Stomach (tissue), 9 donors: ENCODE results near the gene PARK7. TPM values are rescaled to one million over a fixed set of nuclear protein-coding genes. Genes with fewer than 3 reads are reported as not detected.

Experiments
- DNase-seq, 2 donors: peaks; one replicate each; pipeline versions ENCODE4 v3.0.0 to v3.0.0-alpha.2; 2013 to 2019
- H3K27ac ChIP-seq, 5 donors: fragments of 200-600 bp in 4 of 5; sonication (generic) in 4 of 5; one replicate each; pipeline ENCODE4 v1.5.1; 2013 to 2019; ENCODE audit warnings: mild to moderate bottlenecking in 1 of 5, moderate library complexity in 1 of 5
- H3K27me3 ChIP-seq, 3 donors: fragments of 200-600 bp; sonication (generic); one replicate each; pipeline ENCODE4 v1.5.1; 2017 to 2019; ENCODE audit warnings: mixed run types in 1 of 3
- H3K36me3 ChIP-seq, 4 donors: fragments of 200-600 bp; sonication (generic); 1 replicate in 3 of 4; 2 replicates in 1 of 4; pipeline ENCODE4 v1.5.1; 2016 to 2019
- H3K4me1 ChIP-seq, 4 donors: fragments of 200-600 bp; sonication (generic); one replicate each; pipeline ENCODE4 v1.5.1; 2016 to 2019
- H3K4me3 ChIP-seq, 4 donors: fragments of 200-600 bp; sonication (generic) in 3 of 4; one replicate each; pipeline ENCODE4 v1.5.1; 2016 to 2019; ENCODE audit warnings: mild to moderate bottlenecking in 1 of 4
- H3K9me3 ChIP-seq, 4 donors: fragments of 200-600 bp; sonication (generic); one replicate each; pipeline ENCODE4 v1.5.1; 2016 to 2019
- EP300 ChIP-seq: sonication (generic); formaldehyde crosslinking; IDR thresholded peaks from one replicate; pipeline ENCODE4 v1.6.1; 2017; ENCODE audit warnings: antibody characterized with exemption
- POLR2A ChIP-seq, 4 donors: fragments of 450-650 bp; IDR thresholded peaks; one replicate each; pipeline ENCODE4 v1.6.1; 2016; ENCODE audit warnings: antibody characterized with exemption in 4 of 4, control low read depth in 2 of 4, mild to moderate bottlenecking in 1 of 4, moderate library complexity in 1 of 4
- POLR2AphosphoS5 ChIP-seq, 3 donors: sonication (generic); formaldehyde crosslinking; IDR thresholded peaks; one replicate each; pipeline ENCODE4 v1.6.1; 2016; ENCODE audit warnings: antibody characterized with exemption in 3 of 3
- WGBS, 5 donors: extraction: QIAGEN DNeasy Blood & Tissue Kit in 3 of 5; methylation state at CpG; one replicate each; pipeline versions ENCODE4 v1.1.5 to v1.1.7; 2013 to 2018; 5-methylcytosine and 5-hydroxymethylcytosine counted together
- intact Hi-C: fragments of 100-400 bp; cut with DNase I; formaldehyde crosslinking; loops from one replicate; pipeline ENCODE4 v1.15.1; 2023; ENCODE audit warnings: low total_unique reads
- polyA plus RNA-seq, 3 donors: library from polyadenylated mRNA; stranded (reverse); fragments of 200-250 nt; gene quantifications; one replicate each; pipeline ENCODE4 v1.2.3, GENCODE V29; 2013
- total RNA-seq, 5 donors: library from RNA; depleted of rRNA; stranded (reverse); fragments of >200 nt; gene quantifications; one replicate each; pipeline versions ENCODE4 v1.1.0 to v1.2.3, GENCODE V29; 2014 to 2016
- TF ChIP-seq, protein P1 (sequence below), 7 experiments: fragments of 450-650 bp in 4 of 7; fragments of 200-600 bp in 3 of 7; sonication (generic) in 3 of 7; IDR thresholded peaks; one replicate each; pipeline ENCODE4 v1.5.1; 2016 to 2019; ENCODE audit warnings: antibody characterized with exemption in 7 of 7, control low read depth in 2 of 7, mild to moderate bottlenecking in 1 of 7
- donor health status: healthy with polysubstance abuse.
- donor health status: Bipolar disorder and iron deficiency.
- donor health status: healthy.

The PARK7 gene
- total and polyA plus RNA-seq, 8 donors, result 41.4 to 350 (median 142) TPM

DNA sequence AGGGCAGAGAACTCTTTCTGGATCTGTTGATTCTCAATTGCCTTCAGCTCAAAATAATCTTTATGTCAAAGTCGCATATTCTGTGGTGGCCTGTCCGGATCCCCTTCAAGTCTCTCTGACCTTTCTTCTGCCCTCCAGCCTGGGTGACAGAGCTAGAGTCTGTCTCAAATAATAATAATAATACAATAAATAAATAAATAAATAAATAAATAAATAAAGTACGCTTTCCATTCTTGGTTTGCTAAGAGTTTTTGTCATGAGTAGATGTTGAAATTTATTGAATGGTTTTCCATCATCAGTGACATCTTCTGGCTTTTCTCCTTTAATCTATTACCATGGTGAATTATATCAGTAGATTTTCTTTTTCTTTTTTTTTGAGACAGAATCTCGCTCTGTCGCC is 33.9 kb downstream of the PARK7 start:
- Histone ChIP-seq H3K4me3 (no peak overlapping the region), H3K4me1 (no peaks in the 10 kb centered on the region), H3K9me3 (no peaks in the 10 kb centered on the region), H3K27me3 (no peaks in the 10 kb centered on the region), H3K27ac (no peak overlapping the region), H3K36me3 (peaks cover 0 to 4% (median 0%) of the 10 kb centered on the region in 4 donors)
- TF ChIP-seq POLR2AphosphoS5 (IDR thresholded peaks at IDR 0.05) (no peak), POLR2A (IDR thresholded peaks at IDR 0.05) (no peak), EP300 (no peak)
- TF ChIP-seq, protein P1, sequence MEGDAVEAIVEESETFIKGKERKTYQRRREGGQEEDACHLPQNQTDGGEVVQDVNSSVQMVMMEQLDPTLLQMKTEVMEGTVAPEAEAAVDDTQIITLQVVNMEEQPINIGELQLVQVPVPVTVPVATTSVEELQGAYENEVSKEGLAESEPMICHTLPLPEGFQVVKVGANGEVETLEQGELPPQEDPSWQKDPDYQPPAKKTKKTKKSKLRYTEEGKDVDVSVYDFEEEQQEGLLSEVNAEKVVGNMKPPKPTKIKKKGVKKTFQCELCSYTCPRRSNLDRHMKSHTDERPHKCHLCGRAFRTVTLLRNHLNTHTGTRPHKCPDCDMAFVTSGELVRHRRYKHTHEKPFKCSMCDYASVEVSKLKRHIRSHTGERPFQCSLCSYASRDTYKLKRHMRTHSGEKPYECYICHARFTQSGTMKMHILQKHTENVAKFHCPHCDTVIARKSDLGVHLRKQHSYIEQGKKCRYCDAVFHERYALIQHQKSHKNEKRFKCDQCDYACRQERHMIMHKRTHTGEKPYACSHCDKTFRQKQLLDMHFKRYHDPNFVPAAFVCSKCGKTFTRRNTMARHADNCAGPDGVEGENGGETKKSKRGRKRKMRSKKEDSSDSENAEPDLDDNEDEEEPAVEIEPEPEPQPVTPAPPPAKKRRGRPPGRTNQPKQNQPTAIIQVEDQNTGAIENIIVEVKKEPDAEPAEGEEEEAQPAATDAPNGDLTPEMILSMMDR (IDR thresholded peaks at IDR 0.05), result no peak
- intact Hi-C loops, result no loop called here
- DNase-seq, result no peak
- 92 to 98% (median 97%) methylated on average over 5 of the region's 5 CpGs for WGBS, 5 donors

DNA sequence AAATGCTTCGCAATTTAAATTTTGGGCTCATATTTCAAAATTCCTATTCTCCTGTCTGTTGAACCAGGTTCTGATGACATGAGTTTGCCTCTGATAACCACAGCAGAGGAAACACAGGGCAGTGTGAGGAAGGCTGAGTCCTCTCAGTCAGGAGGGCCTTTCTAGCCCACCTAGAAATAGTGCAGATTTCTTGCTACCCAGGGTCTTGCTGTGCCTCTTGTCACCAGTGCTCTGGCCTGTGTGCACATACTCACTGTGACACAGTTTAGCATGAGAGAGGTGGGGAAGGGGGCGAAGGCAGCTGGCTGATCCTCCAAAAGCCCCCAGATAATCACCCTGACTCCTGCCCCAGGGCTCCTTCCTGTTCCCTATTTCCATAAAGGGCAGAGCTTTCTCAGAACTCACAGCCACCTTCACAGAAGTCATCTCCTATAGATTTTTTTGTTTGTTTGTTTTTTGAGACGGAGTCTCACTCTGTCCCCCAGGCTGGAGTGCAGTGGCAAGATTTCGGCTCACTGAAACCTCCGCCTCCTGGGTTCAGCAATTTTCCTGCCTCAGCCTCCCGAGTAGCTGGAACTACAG is 40.9 kb downstream of the PARK7 start:
- WGBS, 5 donors, result 85 to 94% (median 92%) methylated on average over 6 of the region's 6 CpGs
- Histone ChIP-seq H3K27me3 (no peaks in the 10 kb centered on the region), H3K36me3 (no peaks in the 10 kb centered on the region), H3K9me3 (no peaks in the 10 kb centered on the region), H3K4me3 (no peak overlapping the region), H3K27ac (peak overlapping the region in 2 of 5 donors; percentile 81 to 84), H3K4me1 (peaks cover 20 to 39% (median 32%) of the 10 kb centered on the region in 4 donors)
- DNase-seq, result no peak
- TF ChIP-seq EP300 (no peak), POLR2A (IDR thresholded peaks at IDR 0.05) (no peak), POLR2AphosphoS5 (IDR thresholded peaks at IDR 0.05) (no peak)
- TF ChIP-seq, protein P1 (IDR thresholded peaks at IDR 0.05), result no peak
- intact Hi-C loops, result no loop called here

DNA sequence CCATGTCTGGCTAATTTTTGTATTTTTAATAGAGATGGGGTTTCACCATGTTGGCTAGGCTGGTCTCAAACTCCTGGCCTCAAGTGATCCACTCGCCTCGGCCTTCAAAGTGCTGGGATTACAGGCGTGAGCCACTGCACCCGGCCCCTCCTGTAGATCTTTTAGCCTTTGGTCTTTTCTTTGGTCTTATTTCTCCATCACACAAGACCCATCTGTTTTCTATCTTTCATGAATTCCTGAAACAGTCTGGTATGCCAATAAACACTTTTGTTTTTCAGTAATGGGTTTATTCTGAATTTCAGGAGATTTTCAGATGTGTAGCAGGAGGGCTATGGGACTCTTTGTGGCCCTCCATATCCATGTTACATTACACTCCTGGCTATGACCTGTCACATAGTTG is 41.4 kb downstream of the PARK7 start:
- no peaks in the 10 kb centered on the region for H3K9me3 ChIP-seq
- peaks cover 20 to 39% (median 32%) of the 10 kb centered on the region in 4 donors for H3K4me1 ChIP-seq
- H3K4me3 ChIP-seq, result no peak overlapping the region
- intact Hi-C loops, result no loop called here
- no peaks in the 10 kb centered on the region for H3K27me3 ChIP-seq
- no peak for DNase-seq
- H3K36me3 ChIP-seq, result no peaks in the 10 kb centered on the region
- WGBS, 5 donors, result 85 to 96% (median 90%) methylated on average over 4 of the region's 4 CpGs
- H3K27ac ChIP-seq, result peak overlapping the region in 2 of 5 donors; percentile 81 to 84
- TF ChIP-seq POLR2A (IDR thresholded peaks at IDR 0.05) (no peak), POLR2AphosphoS5 (IDR thresholded peaks at IDR 0.05) (no peak), EP300 (no peak)
- TF ChIP-seq, protein P1 (IDR thresholded peaks at IDR 0.05), result no peak

DNA sequence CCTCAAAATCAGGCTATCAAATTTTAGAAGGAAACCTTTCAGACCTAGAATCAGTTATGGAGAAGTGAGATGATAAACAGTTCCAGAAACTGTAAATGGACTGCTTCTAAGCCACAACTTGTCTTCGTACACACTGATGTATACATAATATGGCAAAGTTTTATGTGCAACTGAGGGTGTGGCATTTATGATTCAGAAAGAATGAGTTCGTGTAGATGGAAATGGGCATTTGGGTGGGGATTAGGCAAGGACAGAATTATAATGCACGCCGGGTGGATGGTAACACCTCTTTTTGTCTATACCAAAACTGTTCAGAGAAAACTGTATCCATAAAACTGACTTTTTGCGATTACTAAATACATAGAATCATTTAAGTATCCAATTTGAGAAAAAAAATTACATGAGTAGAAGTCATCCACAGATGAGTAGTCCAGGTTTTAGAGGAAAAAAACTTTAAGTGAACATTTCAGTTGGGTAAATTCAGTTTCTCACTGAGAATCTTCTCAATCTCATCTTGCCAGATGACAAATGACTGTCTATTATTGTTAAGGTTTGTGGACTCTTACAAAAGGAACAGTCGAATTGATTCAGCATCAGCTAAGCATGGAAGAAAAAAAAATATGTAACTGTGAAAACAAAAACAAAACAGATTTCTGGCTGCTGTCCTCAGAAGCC is 42.1 kb downstream of the PARK7 start:
- TF ChIP-seq POLR2AphosphoS5 (IDR thresholded peaks at IDR 0.05), result no peak
- TF ChIP-seq, protein P1 (IDR thresholded peaks at IDR 0.05), result no peak
- TF ChIP-seq POLR2A (IDR thresholded peaks at IDR 0.05), result no peak
- TF ChIP-seq EP300, result no peak
- whole genome bisulfite sequencing, 5 donors, result 80 to 89% (median 85%) methylated on average over 6 of the region's 6 CpGs
- intact Hi-C loops, result no loop called here
- peaks cover 20 to 40% (median 34%) of the 10 kb centered on the region in 4 donors for H3K4me1 ChIP-seq
- no peaks in the 10 kb centered on the region for H3K9me3 ChIP-seq
- peak overlapping the region in 4 of 5 donors; percentile 71 to 84 (median 76) for H3K27ac ChIP-seq
- H3K4me3 ChIP-seq, result no peak overlapping the region
- peaks cover 0 to 4% (median 1%) of the 10 kb centered on the region in 4 donors for H3K36me3 ChIP-seq
- H3K27me3 ChIP-seq, result no peaks in the 10 kb centered on the region
- no peak for DNase-seq
